ENCODE data around the gene LRRC4C.

Gene LRRC4C

DNA sequence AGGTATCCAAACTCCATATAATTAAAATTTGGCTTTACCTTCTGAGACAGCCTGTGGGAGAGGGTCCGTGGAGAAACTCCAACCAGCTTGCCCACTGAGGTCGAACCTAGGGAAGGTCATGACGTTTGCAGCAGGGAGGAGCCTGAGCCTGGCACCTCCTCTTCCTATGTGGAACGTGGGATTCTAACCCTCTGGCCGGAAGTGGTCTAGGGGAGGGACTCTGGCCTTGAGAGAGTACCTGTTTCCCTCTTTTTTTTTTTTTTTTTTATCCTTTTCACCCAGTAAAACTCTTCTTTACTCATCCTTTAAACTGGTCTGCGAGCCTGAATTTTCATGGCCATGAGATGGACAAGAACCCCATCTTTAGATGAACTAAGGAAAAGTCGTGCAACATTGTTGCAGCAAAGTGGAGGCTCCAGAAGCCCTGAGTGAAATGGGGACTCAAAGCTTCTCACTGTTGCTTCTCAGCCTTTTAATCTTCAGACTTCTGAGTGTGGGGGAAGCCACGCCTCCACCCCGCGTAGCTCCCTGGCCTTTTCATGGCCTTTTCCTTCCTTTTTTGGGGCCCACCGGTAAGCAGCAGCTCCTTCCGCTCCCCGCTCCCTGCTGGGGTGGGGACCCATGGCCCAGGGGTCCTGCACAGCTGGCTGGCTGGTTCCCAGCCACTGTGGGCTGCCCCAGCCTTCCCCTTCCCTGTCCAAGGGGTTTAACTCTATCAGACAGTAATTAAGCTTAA, 1359.9 kb downstream of the LRRC4C start:
- intact Hi-C loops (cut with DNase I; ENCODE audit: low total_unique reads), result no loop called here
- Histone ChIP-seq H3K27me3 (no peaks in the 10 kb centered on the region), H3K4me3 (no peak overlapping the region), H3K27ac (no peak overlapping the region), H3K9me3 (no peaks in the 10 kb centered on the region), H3K36me3 (no peaks in the 10 kb centered on the region), H3K4me1 (no peaks in the 10 kb centered on the region)
- TF ChIP-seq, protein P1, sequence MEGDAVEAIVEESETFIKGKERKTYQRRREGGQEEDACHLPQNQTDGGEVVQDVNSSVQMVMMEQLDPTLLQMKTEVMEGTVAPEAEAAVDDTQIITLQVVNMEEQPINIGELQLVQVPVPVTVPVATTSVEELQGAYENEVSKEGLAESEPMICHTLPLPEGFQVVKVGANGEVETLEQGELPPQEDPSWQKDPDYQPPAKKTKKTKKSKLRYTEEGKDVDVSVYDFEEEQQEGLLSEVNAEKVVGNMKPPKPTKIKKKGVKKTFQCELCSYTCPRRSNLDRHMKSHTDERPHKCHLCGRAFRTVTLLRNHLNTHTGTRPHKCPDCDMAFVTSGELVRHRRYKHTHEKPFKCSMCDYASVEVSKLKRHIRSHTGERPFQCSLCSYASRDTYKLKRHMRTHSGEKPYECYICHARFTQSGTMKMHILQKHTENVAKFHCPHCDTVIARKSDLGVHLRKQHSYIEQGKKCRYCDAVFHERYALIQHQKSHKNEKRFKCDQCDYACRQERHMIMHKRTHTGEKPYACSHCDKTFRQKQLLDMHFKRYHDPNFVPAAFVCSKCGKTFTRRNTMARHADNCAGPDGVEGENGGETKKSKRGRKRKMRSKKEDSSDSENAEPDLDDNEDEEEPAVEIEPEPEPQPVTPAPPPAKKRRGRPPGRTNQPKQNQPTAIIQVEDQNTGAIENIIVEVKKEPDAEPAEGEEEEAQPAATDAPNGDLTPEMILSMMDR (IDR thresholded peaks at IDR 0.05), result no peak
- no peak for DNase-seq

DNA sequence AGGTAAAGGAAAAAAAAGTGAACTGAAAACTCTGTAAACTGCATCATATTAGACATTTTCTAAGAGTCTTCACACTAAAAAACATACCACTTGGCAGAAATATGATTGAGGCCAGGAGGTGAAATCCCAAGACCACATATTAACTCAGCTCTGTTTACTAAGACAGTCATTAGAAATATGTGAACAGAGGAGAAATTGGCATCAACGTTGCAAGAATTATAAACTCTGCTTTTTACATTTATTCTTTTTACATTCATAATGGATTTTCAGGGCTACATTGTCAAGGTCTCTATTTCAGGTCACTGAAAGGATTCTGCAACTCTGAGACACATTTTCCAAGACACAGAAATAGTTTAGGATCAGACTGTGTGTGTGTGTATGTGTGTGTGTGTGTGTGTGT, 1364.0 kb downstream of the LRRC4C start:
- Histone ChIP-seq H3K27ac (no peak overlapping the region), H3K4me1 (no peaks in the 10 kb centered on the region), H3K27me3 (no peaks in the 10 kb centered on the region), H3K36me3 (no peaks in the 10 kb centered on the region), H3K9me3 (no peaks in the 10 kb centered on the region), H3K4me3 (no peak overlapping the region)
- intact Hi-C loops (cut with DNase I; ENCODE audit: low total_unique reads), result no loop called here
- TF ChIP-seq, protein P1 (IDR thresholded peaks at IDR 0.05), result no peak
- no peak for DNase-seq

DNA sequence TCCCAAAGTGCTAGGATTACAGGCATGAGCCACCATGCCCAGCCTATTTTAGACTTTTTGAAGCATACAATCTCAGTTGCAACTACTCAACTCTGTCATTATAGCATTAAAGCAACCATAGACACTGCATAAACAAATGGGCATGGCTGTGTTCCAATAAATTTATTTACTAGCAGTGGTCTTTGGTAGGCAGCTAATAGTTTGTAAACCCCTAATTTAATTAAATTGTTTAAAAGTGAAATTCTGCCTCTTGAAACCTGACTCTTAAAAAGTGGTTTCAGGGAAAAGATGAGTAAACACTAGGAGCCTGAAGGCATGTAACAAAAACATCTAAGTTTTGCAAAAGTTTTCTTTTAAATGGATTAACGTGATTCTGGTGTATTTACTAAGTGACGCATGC, 1364.5 kb downstream of the LRRC4C start:
- Histone ChIP-seq H3K9me3 (no peaks in the 10 kb centered on the region), H3K4me3 (no peak overlapping the region), H3K27ac (no peak overlapping the region), H3K4me1 (no peaks in the 10 kb centered on the region), H3K36me3 (no peaks in the 10 kb centered on the region), H3K27me3 (no peaks in the 10 kb centered on the region)
- intact Hi-C loops (cut with DNase I; ENCODE audit: low total_unique reads), result no loop called here
- DNase-seq, result no peak
- TF ChIP-seq, protein P1 (IDR thresholded peaks at IDR 0.05), result no peak

DNA sequence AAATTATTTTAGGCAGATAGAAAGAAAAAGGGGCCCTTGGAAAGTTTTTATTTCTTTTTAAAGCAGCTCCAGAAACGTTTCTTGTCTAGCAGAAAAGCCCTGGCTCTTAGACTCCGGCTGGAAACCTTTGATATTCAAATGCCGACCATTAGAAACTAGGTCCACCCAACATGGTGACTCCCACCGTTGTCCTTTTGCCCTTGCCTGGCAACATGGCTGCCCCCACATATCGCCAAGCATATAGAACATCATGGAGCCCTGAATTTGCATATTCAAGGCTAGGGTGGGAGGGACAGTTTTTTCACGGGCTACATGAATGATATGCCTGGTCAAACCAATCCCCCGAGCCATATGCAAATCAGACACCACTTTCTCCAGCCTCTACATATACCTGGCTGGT, 1379.0 kb downstream of the LRRC4C start:
- no peaks in the 10 kb centered on the region for H3K4me1 ChIP-seq
- H3K9me3 ChIP-seq, result no peaks in the 10 kb centered on the region
- H3K27ac ChIP-seq, result no peak overlapping the region
- no peak for DNase-seq
- H3K36me3 ChIP-seq, result no peaks in the 10 kb centered on the region
- TF ChIP-seq, protein P1 (IDR thresholded peaks at IDR 0.05), result no peak
- no peak overlapping the region for H3K4me3 ChIP-seq
- intact Hi-C loops (cut with DNase I; ENCODE audit: low total_unique reads), result no loop called here
- H3K27me3 ChIP-seq, result no peaks in the 10 kb centered on the region

All from tibial artery (tissue), 4 donors.